Activated T-cell treated with anti-CD3 and anti-CD28 coated beads for 1 hour (primary cell): ENCODE data around the gene MPHOSPH6.
A peak's percentile ranks its signal among the peaks of the same experiment; 100 is the strongest.
"Not testable (repeated sequence)": the region's sequence is repeated elsewhere in the genome, so short reads cannot be mapped to it uniquely, and the experiment has no call there.

Experiments
- DNase-seq: peaks from one replicate; pipeline ENCODE4 v3.0.0-alpha.2; 2020; ENCODE audit warnings: low read depth

MPHOSPH6 gene

GRCh38 chr16:82169861-82170845 lies at the start of gene MPHOSPH6:
Gene MPHOSPH6, minus strand, starts transcription at chr16:82170224. Its CDS starts 49 bp downstream, at chr16:82170175.
- DNase-seq: peak; percentile 87

GRCh38 chr16:82219298-82219697 lies 49.3 kb upstream of the MPHOSPH6 start:
- no peak for DNase-seq

GRCh38 chr16:82209314-82209713 lies 39.3 kb upstream of the MPHOSPH6 start:
- not testable (repeated sequence) for DNase-seq

- DNase-seq: no peak
Observed at GRCh38 chr16:82203198-82203597, 33.2 kb upstream of the MPHOSPH6 start.

GRCh38 chr16:82201926-82202325 lies 31.9 kb upstream of the MPHOSPH6 start:
- no peak for DNase-seq

- DNase-seq: no peak
Observed at GRCh38 chr16:82201351-82201750, 31.3 kb upstream of the MPHOSPH6 start.

- DNase-seq: no peak
Observed at GRCh38 chr16:82199209-82199608, 29.2 kb upstream of the MPHOSPH6 start.

- DNase-seq: no peak
Observed at GRCh38 chr16:82197540-82198240, 27.7 kb upstream of the MPHOSPH6 start.

GRCh38 chr16:82195917-82196494 lies 26.0 kb upstream of the MPHOSPH6 start:
- DNase-seq: no peak

- DNase-seq: no peak
Observed at GRCh38 chr16:82194086-82194485, 24.1 kb upstream of the MPHOSPH6 start.

- no peak for DNase-seq
Observed at GRCh38 chr16:82192665-82193064, 22.6 kb upstream of the MPHOSPH6 start.

- DNase-seq: no peak
Observed at GRCh38 chr16:82190386-82190785, 20.4 kb upstream of the MPHOSPH6 start.

GRCh38 chr16:82187829-82188228 lies 17.8 kb upstream of the MPHOSPH6 start:
- DNase-seq: no peak

- DNase-seq: no peak
Observed at GRCh38 chr16:82185012-82185411, 15.0 kb upstream of the MPHOSPH6 start.

GRCh38 chr16:82184213-82184612 lies 14.2 kb upstream of the MPHOSPH6 start:
- DNase-seq: no peak

- DNase-seq: no peak
Observed at GRCh38 chr16:82183004-82183397, 13.0 kb upstream of the MPHOSPH6 start.

GRCh38 chr16:82182266-82183003 lies 12.4 kb upstream of the MPHOSPH6 start:
- DNase-seq: no peak

- no peak for DNase-seq
Observed at GRCh38 chr16:82181461-82182185, 11.6 kb upstream of the MPHOSPH6 start.

- no peak for DNase-seq
Observed at GRCh38 chr16:82178352-82178751, 8.3 kb upstream of the MPHOSPH6 start.

GRCh38 chr16:82177555-82177954 lies 7.5 kb upstream of the MPHOSPH6 start:
- DNase-seq: no peak

- no peak for DNase-seq
Observed at GRCh38 chr16:82176204-82176603, 6.2 kb upstream of the MPHOSPH6 start.
